Activated effector memory CD4-positive, alpha-beta T cell treated with Interleukin-2 at 50 U/mL for 16 hours (primary cell): ENCODE results near the gene PRRT1B.

Source experiments
- DNase-seq: peaks from one replicate; pipeline ENCODE4 v3.0.0-alpha.2; 2020

The PRRT1B gene

DNA sequence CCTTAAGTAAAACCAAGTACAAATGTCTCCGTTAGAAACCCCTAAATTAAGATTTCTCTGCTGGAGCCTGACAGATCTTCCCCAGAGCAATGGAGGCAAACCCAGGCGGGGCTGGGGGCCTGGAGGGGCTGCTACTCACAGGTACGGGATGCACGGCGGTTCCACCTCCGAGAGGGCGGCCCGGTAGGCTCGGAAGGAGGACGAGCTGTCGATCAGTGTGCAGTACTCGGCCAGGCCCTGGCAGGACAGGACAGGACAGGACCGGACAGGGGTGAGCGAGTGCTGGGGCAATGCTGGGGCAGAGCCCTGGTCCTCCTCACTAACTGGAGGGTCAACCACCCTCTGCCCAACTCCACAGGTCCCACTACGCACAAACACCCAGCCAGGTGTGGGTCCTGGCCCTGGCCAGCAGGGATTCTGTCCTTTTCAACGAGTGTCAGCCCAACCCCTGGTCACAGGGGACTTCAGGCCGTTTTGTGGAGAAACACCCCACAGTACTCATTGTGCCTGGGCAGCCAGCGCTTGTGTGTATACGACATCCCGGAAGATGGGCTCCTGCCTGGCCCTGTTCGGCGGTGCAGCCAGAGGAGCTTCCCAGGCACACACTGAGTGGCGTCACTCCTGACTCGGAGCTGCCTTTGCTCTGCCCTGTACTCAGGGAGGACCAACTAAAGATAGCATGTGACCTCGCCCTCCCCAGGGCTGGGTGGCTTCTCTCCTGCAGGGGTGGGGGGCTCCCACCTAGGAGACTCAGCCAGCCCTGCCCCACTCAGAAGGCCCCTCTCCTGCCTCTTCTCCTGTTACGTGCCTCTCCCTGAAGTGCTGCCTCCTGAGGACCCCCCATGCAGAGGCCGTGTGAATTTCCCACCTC lies 37.4 kb downstream of the PRRT1B start:
- no peak for DNase-seq

DNA sequence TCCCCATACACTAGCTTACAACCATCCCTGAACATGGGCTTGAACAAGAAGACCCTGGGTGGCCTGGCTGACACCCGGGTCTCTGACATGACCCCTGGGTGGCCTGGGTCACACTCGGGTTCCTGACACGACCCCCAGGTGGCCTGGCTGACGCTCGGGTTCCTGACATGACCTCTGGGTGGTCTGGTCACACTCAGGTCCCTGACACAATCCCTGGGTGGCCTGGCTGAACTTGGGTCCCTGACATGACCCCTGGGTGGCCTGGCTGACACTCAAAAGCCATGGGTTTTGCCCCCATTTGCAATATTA lies 38.0 kb downstream of the PRRT1B start:
- DNase-seq, result no peak

DNA sequence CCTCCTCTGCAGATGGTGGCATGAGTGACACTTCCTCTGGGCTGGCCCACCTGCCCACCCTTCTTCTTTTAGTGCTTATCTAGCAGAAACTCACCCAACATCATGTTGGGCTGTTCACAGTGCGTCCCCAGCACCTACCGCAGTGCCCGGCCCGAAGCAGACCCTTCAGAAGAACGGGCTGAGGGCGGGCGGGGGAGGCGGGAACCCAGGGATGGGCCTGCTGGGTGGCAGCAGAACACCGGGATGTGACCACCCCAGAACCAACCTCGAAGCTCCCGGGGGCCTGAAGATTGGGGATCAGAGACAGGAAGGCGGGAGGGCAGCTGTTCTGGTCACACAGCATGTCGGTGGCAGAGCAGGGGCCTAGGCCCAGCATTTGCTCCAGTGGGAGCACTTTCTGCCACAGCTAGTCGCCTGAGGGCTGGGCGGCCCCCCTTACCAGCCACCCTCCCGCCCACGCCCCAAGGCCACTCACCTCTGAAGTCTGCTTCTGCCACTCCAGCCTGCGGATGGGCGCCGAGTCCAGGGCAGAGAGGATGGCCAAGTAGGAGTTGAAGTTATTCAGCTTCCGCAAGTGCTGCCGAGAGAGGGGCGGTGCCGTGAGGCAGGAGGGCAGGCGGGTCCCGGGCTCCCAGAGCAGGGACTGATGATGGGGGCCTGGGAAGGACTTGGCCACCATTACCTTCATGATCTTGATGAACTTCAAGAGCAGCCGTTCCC lies 38.7 kb downstream of the PRRT1B start:
- DNase-seq, result no peak

DNA sequence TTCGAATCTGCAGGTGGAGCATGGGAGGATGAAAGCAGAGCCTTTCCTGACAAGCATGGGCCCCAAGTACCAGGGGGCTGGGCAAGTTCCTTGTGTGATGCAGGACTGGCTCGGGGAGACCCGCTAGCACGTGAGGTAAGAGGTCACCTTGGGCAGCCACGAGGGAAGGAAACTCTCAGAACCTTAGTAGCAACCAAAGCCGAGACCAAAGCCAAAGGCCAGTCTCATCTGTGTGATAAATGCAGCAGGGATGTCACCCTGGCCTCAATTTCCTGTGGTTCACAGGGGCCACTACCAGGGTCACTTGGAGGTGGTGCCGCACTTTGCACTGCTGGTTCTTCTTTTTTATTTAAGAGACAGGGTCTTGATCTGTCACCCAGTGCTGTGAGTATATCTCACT lies 39.5 kb downstream of the PRRT1B start:
- no peak for DNase-seq

DNA sequence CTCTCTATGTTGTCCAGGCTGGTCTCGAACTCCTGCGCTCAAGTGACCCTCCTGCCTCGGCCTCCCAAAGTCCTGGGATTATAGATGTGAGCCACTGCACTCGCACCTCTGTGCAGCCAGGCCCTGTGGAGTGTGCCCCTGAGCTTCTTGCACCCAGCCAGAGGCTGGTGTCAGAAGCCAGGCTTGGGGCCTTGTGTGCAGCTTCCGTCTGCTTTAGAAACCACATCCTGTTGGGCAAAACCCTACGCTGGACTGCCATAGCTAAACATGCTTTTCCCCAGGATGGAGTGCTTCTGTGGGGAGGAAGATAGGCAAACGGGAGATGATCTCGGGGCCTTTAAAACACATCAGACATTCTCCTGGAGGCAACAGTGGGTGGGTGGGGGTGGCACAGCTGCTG lies 40.1 kb downstream of the PRRT1B start:
- peak; percentile 41 for DNase-seq

DNA sequence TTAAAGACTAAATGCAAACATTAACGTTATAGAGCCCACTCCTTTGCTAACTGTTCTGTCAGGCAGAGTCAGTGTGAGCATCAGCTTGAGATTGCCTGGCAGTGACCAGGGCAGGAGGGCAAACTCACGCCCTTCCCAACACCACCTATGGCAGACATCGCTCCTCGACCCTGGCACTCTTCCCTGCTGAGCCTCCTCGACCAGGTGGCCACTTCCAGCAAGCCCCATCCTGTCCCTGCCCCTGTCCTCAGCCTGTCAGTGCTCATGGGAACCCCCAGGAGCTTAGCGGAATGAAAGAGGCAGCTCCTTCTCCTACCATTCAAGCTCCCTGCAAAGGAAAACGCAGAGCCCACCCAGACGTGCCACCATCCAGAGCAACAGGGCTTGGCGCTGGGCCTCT lies 42.0 kb downstream of the PRRT1B start:
- no peak for DNase-seq

DNA sequence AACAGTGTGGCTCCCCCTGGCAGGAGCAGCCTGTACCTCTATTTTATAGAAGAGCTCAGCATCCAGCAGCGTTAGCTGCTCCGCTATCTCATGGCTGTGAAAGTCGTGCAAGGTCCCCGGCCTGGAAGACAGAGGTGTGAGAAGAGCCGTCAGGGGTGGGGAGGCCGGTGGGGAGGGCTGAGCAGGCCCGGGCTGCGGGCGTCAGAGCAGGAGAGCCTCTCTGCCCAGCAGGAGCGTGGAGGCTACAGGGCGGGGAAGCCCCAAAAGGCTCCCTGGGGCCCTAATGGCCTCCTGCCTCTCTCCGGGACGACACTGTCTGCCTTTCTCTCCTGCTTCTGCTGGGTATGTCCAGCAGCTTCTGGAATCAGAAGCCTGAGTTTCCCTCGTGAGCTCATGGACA lies 42.6 kb downstream of the PRRT1B start:
- DNase-seq, result no peak

DNA sequence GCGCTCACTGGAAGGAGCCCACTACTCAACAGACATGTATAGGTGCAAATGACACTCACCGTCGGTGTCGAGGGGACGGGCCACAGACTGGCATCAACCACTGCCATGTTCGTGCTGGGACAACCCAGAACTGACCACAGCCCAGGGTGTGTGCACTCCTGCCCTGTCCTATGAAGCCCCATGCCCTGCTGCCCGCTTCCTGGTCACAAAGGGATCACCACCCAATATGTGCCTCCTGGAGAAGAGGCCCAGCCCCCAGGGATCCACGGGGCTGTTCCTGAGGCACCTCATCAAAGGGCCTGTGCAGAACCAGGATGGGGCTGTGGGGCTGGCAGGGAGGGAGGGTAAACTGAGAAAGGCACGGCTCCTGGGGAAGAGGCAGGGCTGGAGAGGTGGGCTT lies 43.1 kb downstream of the PRRT1B start:
- no peak for DNase-seq

DNA sequence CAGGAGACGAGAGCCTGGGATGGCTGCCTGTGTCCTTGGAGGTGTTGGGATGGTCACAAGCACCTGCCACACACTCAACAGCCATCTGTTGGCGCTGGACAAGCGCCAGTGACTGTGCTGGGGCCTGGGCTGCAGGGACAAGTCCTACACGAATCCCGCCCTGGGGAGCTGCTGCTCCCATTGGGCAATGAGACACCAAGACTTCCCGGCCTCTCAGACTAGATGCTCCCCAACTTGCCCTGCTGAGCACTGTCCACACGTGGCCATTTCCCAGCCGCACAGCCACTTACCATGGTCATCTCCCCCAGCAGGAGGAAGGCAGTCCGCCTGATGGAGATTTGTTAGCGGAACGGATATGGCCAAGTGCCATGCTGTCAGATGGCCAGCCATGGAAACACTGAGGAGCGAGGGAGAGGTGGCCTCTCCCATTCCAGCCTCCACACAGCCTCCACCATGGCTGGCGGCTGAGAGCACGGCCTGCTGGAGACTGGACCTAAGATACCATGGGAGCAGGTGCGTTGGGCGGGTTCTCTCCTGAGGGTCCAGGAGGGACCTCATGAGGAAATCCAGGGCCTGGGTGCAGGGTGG lies 43.9 kb downstream of the PRRT1B start:
- DNase-seq, result no peak

DNA sequence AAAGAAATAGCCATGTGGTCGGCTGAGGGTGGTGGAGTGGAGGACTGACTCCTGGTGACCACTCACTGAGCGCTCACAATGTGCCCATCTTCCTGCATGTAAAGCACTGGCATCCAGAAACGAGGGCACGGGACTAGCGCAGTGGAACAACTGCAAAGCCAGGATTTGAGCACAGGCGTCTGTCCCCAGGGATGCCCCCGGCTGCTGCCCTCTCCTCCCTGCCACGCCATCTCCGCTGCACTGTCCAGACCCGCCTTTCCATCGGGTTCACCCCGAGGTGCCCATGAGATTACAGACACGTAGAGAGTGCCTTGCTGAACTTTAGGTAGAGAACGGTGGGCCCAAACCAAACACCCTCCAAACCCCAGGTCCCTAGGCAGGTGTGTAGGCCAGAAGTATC lies 44.7 kb downstream of the PRRT1B start:
- DNase-seq, result no peak

DNA sequence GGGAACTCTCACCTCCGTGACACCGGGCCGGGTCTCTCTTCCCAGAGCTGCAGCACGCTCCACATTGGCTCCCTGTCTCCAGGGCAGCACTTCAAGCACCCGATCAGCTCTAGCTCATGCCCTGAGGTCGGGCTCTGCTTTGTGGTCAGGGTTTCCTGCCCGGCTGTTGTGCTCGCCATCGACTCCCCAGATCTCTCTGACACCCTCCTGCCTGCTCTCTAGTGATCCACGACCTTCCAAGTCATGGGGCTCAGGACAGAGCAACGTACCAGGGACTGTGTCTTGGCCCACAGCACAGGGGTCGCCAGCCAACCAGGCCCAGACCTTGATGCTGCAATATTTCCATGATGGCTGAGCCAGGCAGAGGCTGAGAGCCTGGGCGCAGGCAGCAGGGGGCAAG lies 45.1 kb downstream of the PRRT1B start:
- no peak for DNase-seq

DNA sequence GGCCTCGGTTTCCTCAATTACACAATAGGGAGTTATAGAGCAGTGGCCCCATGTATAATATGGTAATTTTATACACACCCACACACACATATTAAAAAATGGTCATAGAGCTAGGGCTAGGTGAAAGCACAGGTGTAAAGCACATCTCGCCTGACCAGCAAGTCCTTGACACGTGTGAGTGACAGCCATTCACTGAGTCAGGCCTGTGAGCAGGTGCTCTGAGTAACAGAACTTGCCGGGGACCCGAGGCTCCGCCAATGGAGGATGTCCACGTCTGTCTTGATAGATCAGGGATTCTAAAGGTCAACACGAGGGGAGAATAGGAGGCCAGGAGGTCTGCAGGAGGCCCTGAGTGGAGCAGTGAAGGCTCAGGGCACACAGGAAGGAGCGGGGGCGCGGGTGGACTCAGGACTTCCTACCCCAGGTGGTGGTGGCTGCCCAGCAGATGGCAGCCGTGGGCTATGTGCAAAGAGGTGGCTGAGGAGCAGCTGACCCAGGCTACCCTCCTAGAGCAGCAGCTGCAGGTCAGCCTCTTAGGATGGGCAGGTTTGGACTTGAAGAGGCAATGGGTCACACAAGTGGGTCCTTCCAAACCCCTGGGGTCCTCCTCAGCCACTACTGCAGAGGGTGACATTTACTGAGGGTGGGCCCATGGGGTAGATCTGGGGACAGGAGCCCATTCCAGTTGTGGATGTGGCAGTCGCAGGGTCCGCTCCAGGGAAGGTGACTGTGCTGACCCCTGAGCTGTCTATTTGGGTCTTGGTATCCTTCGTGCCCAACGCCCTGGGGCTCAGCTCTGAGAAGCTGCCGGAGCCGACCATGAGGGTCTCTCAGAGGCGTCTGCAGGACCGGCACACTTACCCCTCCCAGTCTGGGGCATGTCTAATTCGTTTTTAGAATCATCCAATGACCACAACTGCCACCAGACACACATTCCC lies 45.9 kb downstream of the PRRT1B start:
- peak; percentile 62 for DNase-seq

DNA sequence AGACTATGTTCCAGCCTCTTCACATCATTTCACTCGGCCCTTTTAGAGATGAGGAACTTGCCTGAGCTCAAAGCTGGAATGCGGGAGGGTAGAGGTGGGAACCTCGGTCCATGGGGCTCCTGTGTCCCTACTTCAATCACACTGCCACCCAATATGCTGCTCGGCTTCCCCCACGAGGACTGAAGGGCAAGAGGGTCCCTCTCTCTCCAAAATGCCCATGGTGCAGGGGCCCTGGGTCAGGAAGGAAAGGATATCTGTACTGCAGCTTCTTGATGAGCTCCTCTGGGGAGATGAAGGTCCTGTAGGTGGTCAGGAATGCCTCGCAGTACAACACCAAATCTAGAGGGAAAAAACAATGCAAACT lies 46.5 kb downstream of the PRRT1B start:
- no peak for DNase-seq

DNA sequence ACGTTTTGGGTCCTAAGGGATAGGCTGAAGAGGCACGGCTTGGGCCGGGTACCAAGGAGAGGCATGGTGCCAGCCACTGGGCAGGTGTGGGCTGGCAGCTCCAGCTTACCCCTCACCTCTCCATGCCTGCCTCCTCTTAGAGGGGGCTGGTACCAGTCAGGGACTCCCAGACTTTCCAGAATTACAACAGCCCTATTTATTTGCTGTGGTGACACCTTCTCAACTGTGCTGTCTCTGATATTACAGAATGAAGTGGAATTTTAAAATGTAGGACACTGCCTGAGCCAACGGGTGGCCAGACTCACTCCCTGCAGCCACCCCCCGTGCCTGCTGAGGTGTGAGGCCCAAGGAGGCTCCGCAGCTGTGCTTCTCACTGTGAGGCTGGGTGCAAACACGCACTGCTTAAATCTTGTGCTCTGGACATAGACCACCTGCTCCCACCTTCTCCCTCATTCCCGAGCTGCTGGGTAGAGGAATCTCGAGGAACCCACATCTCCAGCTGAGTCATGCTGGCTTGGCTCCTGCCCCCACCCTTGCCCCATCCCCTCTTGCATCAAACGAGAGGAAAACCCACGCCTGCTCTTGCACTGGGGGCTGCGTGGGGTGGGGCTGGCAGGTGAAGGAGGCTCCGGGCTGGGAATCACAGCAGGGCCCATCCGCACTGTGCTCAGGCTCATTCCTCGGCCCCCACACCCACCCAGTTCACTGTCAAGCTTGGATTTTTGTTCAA lies 47.9 kb downstream of the PRRT1B start:
- DNase-seq, result no peak

DNA sequence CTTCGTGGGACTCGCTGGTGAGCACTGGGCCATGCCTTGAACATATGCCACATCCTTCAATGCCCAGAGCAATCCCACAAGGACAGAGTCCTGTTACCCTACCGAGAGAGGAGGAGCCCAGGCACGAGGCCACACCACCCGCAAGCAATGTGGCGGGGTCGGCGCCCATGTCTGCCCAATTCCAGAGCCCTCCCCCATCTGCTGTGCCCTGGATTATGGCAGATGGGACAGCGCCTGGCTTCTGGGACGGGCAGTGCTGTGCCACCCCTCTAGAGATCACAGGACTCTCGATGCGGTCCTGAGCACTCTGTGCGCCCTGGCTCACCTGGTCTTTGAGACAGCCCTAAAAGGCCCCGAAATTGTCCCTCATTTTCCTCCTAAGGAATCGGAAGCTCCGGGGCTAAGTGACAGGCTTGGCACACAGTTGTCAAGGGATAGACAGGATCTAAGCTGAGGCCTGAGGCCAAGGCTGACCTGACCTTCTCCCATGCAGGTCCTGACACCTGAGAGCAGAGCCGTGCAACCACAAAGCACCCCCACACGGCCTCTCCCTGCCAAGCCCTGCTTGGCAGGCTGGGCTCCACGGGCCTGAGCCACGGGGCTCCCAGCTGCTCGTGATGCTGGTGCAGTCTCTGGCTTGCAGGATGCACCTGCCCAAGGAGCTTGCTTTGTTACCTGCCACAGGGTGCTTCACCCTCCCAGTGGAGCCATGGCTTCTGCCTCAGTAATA lies 48.8 kb downstream of the PRRT1B start:
- no peak for DNase-seq

DNA sequence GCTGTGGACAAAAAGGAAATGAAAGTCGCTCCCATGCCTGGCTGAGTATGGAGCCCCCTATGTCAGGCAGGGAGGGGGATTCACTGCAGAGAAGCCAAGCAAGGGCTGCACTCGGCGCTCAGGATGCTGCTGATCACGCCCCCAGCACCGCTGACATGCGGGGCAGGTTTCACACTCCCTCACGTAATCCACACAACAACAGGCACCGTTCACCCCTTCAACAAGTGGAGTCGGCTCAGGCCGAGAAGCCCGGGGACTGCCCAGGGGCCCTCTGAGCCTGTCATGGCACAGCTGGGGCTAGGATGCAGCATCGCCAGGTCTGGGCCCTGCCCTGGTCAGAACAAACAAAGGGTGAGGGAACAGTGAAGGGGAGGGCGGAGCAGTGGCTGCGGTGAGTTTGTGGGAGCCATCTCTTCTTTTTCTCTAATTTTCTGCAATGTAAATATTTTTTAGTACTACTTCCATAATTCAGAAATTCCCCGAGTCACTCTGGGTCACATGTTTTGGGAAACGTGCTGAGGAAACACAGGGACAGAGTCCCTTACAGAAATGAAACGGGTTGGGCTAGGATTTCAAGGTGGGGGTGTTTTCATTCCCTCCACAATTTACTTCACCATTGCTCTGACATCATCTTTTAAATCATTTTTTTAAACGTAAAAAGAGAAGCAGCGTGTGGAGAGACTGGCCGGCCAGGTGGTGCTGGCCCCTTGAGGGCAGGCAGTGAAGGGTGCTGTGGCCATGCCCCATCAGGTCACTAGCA lies 49.8 kb downstream of the PRRT1B start:
- no peak for DNase-seq

DNA sequence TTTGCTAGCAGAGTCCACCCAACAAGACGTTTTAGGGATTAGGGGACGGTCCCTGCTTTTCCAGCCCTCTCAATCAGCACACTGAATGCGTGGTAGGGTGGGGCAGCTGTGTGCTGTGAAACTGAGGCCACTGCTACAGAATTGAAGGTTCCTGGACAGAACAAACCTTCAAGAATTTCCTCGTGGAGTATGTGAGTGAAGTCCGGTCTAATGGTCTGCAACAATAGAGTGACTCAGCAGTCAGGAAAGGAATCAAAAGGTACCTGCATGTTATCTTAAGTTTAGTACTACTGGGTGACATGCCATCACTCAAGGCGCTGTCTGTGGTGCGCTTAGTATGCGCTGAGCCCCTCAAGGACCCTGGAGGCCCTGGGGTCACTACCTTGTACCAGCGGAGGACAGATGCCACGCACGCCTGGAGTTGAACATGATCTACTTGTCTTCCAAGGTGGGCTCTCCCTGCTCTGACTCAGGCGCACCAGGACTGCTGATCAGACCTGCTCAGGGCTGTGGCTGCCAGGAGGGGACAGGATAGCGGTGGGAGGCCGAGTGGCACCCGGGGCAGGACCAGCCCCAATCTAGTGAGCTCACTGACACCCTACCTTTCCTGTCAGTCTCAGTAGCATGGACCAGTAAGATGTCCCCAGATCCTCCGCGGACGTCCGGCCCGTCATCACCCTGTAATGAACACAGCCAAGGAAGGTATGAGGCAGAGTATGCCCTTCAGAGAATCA lies 50.5 kb downstream of the PRRT1B start:
- DNase-seq, result no peak

DNA sequence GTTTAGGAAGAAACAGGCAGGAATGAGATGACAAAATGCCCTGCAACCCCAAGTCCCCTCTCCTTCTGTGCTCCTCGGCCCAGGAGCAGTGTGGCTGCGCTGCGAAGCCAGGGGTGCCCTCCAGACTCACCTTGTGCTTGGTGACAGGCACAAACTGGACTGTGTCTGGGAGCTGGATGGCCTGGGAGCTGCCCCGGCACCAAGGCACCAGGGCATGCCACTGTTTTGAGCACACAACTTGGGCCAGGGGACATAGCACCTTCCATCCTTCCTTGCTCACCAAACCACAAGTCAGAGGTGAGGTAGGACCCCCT lies 51.1 kb downstream of the PRRT1B start:
- no peak for DNase-seq

DNA sequence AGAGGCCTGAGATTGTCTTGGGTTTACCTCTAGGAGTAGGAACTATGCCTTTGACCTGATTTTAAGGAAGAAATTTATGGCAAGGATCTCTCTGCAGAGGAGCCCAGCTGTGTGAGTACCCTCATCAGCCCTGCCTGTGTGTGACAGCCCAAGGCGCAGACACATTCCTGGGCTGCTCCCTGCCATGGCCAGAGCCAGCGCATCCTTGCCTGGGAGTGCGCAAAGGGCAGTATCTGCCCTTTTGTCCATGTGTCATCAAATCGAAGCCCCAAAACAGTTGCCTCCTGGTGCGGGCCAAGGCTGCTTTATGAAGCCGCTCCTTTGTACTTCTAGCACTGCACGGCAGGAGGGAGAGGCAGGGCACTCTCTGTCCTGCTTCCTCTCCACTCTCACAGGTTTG lies 51.9 kb downstream of the PRRT1B start:
- DNase-seq, result no peak

DNA sequence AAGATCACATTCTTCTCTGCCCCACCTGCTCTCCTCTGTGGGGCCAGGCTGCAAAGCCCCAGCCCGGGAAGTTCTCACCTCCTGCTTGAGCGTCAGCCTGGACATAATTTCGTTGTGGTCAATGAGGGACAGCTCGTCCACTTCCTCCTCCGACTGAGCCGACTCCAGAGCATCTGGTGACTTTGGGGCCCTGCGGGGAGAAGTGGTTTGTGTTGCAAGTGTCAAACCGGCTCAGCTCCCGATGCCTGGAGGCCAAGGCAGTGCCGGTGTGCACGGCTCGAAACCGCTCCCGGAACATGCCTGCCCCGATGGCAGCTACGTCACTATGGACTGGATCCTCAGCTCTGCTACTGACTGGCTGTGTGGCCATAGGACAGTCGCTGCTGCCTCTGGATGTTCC lies 52.8 kb downstream of the PRRT1B start:
- DNase-seq, result no peak
